Liver (tissue), 3 donors: ENCODE data around the gene BHMT2.

Experiments
- CTCF ChIP-seq: fragments of 150-350 bp; IDR thresholded peaks from 2 replicates; pipeline ENCODE4 v1.5.1; 2017; ENCODE audit warnings: improper control_type of control experiment, low read depth, low read length; ENCODE audit not compliant: missing input control
- FOXA1 ChIP-seq: IDR thresholded peaks from 2 replicates; pipeline ENCODE4 v1.6.1; 2016; ENCODE audit warnings: antibody characterized with exemption
- RAD21 ChIP-seq, 2 donors: IDR thresholded peaks; 2 replicates each; pipeline ENCODE4 v1.6.1; 2016; ENCODE audit warnings: antibody characterized with exemption in 2 of 2, mild to moderate bottlenecking in 2 of 2
- TAF1 ChIP-seq: conservative IDR thresholded peaks from 2 replicates; pipeline ENCODE4 v1.6.1; 2016; ENCODE audit warnings: antibody characterized with exemption, mild to moderate bottlenecking
- YY1 ChIP-seq: IDR thresholded peaks from 2 replicates; pipeline ENCODE4 v1.6.1; 2016; ENCODE audit warnings: antibody characterized with exemption, mild to moderate bottlenecking
- TF ChIP-seq, protein P1 (sequence below): IDR thresholded peaks from 2 replicates; pipeline ENCODE4 v1.6.1; 2016; ENCODE audit warnings: antibody characterized with exemption
- TF ChIP-seq, protein P2 (sequence below): IDR thresholded peaks from 2 replicates; pipeline ENCODE4 v1.6.1; 2016; ENCODE audit warnings: antibody characterized with exemption, mild to moderate bottlenecking
- TF ChIP-seq, protein P3 (sequence below): IDR thresholded peaks from 2 replicates; pipeline ENCODE4 v1.6.1; 2016; ENCODE audit warnings: antibody characterized with exemption
- donor health status: healthy.
- donor health status: healthy.

DNA sequence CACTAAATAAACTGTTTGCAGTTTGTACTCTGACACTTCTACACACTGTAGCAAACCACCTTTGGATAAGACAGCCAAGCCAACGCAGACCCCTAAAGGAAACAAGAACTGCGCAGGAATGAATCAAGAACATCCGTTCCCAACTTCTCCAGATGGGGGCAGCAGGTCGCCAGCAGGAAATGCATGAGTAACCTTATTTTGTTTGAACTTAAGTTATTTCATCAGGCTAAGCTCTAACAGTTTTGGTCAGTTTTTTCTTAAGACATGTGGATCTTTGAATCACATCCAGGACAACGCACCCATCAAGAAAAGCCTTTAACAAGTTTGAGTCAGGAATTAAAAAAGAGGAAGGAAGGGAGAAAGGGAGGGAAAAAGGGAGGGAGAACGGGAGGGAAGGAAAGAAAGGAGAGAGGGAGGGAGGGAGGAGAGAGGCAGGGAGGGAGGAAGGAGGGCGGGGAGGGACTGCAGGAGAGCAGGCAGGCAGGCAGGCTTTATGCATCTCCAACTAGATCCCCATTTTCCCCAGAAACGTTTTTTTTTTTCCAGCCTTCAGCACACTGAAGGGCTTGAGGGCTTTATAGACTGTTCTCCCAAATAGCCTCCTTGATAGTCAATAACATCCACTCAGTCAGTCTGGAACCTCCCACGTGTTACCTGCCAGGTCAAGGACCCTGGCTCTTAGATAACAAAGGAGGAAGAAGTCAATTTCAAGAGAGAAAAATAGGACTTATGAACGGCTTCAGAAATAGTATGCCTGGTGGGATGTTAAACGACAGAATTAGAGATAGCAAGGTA lies 64.3 kb downstream of the BHMT2 start:
- TF ChIP-seq CTCF, result peak; percentile 71
- no peak for TF ChIP-seq YY1
- TF ChIP-seq, protein P1, sequence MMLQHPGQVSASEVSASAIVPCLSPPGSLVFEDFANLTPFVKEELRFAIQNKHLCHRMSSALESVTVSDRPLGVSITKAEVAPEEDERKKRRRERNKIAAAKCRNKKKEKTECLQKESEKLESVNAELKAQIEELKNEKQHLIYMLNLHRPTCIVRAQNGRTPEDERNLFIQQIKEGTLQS, result no peak
- TF ChIP-seq, protein P2, sequence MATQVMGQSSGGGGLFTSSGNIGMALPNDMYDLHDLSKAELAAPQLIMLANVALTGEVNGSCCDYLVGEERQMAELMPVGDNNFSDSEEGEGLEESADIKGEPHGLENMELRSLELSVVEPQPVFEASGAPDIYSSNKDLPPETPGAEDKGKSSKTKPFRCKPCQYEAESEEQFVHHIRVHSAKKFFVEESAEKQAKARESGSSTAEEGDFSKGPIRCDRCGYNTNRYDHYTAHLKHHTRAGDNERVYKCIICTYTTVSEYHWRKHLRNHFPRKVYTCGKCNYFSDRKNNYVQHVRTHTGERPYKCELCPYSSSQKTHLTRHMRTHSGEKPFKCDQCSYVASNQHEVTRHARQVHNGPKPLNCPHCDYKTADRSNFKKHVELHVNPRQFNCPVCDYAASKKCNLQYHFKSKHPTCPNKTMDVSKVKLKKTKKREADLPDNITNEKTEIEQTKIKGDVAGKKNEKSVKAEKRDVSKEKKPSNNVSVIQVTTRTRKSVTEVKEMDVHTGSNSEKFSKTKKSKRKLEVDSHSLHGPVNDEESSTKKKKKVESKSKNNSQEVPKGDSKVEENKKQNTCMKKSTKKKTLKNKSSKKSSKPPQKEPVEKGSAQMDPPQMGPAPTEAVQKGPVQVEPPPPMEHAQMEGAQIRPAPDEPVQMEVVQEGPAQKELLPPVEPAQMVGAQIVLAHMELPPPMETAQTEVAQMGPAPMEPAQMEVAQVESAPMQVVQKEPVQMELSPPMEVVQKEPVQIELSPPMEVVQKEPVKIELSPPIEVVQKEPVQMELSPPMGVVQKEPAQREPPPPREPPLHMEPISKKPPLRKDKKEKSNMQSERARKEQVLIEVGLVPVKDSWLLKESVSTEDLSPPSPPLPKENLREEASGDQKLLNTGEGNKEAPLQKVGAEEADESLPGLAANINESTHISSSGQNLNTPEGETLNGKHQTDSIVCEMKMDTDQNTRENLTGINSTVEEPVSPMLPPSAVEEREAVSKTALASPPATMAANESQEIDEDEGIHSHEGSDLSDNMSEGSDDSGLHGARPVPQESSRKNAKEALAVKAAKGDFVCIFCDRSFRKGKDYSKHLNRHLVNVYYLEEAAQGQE, result no peak
- TF ChIP-seq FOXA1, result no peak
- no peak for TF ChIP-seq TAF1
- TF ChIP-seq, protein P3, sequence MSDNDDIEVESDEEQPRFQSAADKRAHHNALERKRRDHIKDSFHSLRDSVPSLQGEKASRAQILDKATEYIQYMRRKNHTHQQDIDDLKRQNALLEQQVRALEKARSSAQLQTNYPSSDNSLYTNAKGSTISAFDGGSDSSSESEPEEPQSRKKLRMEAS, result no peak
- peak; percentile 81 to 83 for TF ChIP-seq RAD21 (IDR thresholded peaks at IDR 0.05)
